Hepatic stellate cell (primary cell): ENCODE measurements around the gene RAPGEF3.
A peak's percentile ranks its signal among the peaks of the same experiment; 100 is the strongest.

Experiments
- DNase-seq: peaks from one replicate; pipeline ENCODE4 v3.0.0; 2011; ENCODE audit warnings: low spot score

Gene RAPGEF3

DNA sequence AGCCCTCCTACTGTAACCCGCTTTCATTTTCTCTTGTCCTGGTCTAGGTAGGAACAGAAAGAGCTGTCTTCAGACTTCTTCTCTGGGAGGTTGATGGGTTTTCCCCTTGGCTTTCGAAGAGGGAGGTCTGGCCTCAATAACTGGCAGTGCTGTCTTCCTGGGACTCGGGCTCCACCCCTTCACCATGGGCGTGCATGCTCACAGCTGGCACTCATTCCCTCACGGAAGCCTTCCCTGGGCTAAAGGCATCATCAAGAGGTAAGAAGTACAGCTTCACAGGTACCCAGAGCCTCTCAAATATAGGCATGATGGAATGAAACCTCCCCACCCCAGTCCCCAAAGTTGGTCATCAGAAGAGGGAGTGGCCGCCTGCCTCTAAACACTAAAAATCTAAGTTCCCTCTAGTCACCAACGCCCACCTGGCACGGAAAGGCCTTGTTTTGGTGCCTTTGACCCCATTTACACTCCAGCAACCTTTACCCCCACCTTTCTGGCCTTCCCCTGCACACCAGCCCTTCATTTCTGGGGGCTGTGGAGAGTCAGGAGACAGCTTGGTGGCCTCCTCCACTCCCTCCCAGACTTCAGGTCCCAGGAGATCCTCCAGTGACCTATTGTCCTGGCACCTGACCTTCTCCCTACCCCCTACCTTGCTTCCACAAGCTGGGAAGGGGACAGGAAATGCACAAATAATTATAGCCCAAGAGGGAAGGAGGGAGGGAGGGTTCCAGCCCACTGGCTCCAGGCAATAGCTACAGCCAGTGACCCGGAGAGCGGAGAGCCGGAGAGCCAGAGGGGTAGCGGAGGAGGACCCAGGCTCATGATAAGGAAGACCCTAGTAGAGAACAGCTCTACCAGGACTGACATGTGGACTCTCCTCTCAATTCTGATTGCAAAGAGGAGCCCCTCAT lies 2.8 kb downstream of the RAPGEF3 start:
- no peak for DNase-seq

DNA sequence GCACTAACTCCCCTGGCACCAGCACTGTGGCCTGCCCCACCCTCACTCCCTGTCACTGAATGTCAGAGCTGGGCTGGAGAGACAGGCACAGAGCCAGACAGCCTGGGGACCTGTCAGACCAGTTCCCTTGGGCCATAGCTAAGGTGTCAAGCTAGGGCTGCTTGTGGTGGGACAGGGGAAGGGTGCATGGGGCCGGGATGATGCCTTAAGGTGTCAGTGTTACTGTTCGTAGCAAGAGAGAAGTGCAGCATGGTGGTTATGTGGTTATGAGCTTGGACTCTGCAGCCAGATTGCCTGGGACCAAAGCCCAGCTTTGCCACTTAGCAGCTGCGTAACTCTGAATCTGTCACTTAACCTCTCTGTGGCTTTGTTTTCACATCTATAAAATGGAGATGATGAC lies 3.8 kb downstream of the RAPGEF3 start:
- no peak for DNase-seq

GRCh38 chr12:47754126-47754525 lies 4.6 kb downstream of the RAPGEF3 start:
- no peak for DNase-seq

- no peak for DNase-seq
These were observed 5.4 kb downstream of the RAPGEF3 start for GRCh38 chr12:47753021-47754001.

DNA sequence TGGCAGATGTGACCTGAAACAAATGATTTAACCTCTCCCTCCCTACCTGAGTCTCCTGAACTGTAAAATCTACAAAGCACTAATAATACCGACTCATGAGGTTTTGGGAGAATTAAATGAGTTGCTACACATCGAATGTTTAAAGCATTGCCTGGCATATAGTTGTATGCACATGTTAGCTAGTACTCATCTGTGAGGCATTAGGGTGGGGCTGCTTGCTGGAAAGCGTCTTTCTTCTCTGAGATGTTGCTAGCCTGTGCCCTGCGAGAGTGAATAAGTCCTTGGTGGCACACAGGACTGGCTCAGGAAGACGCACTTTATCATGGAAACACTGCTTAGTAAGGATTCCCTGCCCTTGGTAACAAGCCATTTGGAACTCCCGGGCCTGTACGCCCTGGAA lies 6.1 kb downstream of the RAPGEF3 start:
- DNase-seq, result peak; percentile 67

GRCh38 chr12:47752121-47752520 lies 6.6 kb downstream of the RAPGEF3 start:
- DNase-seq, result no peak

- DNase-seq, result no peak
These were observed 7.1 kb downstream of the RAPGEF3 start for GRCh38 chr12:47751561-47751960.

DNA sequence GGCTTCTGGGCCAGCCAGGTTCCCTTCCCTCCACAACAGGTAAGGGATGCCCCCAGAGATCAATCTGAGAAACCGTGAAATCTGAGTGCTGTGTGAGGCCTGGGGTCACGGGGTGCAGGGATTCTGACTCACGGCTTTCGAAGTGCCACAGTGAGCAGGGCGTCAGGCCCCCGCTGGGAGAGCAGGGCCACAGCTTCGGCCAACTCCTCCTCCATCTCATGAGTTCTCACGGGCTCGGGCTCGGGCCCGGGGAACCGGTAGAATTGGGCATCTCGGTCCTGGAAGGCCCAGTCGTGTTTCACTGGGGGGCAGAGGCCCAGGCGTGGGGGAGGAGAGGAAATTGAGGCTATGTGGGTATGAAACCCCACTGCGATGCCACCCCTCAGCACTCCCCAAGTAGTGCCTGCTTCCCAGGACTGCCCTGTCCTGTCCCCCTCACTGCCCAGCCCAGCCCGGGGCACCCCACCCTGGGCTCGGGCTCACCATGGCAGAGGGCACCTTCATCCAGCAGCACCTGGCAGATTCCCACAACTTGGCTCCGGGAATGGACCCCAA lies 7.7 kb downstream of the RAPGEF3 start:
- no peak for DNase-seq

DNA sequence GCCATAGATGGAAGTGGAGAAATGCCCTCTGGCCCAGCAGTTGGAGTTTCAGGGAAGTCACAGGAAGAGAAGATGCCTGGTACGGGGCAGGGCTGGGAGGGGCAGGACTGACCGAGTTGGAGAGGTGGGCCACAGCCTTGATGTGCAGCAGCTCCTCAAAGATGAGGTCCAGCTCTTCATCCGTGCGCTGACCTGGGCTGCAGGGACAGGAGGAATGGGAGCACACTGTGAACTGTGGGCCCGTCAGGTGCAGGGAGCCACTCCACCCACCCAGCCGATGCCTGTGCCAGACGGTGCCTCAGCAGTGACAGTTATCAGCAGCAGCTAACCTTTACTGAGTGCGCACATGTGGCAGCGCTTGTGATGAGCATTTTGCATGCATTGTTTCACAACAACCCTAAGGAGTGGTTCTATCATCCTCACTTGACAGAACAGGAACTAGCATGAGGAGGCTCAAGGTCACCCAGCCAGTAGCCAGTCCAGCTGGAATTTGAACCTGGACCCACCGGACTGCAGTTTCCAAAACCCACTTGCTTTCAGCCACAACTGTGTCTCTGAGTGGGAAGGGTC lies 8.4 kb downstream of the RAPGEF3 start:
- no peak for DNase-seq

GRCh38 chr12:47748899-47749298 lies 9.8 kb downstream of the RAPGEF3 start:
- DNase-seq, result no peak

- DNase-seq, result no peak
These were observed 10.2 kb downstream of the RAPGEF3 start for GRCh38 chr12:47748507-47748828.

GRCh38 chr12:47747596-47748506 lies 10.8 kb downstream of the RAPGEF3 start:
- DNase-seq, result no peak

DNA sequence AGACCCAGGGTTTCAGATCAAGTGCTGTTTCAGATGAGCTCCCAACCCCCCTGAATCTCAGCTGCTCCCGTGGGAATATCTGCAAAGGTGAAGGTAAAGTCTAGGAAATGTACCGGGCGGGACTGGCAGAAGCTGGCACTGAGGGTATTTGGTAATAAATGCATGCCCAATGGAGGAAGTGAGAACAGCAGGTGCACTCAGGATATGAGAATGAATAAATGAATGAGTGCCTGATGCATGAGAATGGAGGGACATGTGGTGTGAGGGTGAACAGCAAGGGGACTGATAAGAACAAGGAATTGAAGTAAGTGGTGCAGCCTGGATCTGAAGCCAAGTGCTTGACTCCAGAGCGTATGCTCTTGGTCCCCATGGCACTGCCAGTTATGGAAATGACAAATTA lies 11.6 kb downstream of the RAPGEF3 start:
- no peak for DNase-seq

DNA sequence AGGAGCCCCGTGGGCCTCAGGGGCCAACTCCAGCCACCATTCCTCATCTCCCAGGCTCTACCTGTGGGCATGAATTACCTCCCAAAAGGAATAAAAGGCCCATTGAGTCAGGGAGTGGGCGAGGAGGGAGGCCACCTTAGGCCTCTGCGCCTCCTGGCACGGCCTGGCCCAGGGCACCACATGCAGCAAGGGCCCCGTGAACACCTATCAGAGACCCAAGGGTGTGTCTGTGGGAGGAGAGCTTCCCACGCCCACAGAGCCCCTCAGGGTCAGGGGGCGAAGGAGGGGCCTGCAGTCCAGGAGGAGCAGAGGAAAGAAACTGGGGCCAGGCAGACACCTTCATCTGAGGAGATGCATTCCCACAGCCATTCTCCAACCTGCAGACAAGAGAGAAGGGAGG lies 12.2 kb downstream of the RAPGEF3 start:
- DNase-seq, result no peak

DNA sequence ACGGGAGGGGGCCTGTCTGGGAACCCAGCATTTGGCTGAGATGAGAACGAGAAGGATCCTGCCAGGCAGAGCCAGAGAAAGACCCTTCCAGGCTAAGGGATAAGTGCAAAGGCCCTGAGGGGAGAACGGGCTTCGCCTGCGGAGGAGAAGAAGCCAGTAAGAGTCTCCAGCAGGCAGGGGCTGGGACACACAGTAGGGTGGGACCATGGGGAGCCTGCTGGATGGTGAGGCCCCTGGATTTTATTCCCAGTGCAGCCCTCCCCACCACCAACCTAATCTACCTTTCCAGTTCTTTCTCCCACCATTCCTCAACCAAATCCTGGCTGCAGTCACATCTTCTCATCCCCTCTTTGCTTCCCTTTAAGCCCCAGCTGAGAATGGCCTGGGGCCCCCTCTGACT lies 12.6 kb downstream of the RAPGEF3 start:
- DNase-seq, result no peak

- DNase-seq, result no peak
These were observed 13.1 kb downstream of the RAPGEF3 start for GRCh38 chr12:47745485-47746041.

- no peak for DNase-seq
These were observed 13.8 kb downstream of the RAPGEF3 start for GRCh38 chr12:47744778-47745436.

- DNase-seq, result no peak
These were observed 14.6 kb downstream of the RAPGEF3 start for GRCh38 chr12:47744005-47744651.

DNA sequence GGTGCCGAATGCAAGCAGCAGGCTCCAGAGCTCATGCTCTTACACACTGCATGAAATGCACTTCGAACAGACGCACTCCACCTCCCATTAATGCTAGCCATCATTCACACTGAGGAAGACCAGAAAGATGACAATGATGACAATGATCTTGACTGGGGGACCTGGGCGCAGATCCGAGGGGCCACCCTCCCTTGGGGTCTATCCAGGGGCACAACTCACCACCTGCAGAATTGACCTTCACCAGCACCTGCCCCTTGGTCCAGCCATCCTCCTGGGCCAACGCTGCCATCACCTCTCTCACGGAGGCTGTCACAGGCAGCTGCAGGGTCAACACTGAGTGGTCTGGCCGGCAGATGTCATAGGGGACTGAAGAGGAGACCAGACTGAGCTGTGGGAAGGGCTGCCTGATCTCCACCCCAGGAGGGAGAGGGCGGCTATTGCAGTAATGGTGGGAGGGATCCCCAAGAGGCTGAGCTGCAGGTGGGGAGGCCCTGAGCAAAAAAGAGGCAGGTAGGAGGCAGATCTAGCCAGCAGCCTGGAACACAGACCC lies 15.3 kb downstream of the RAPGEF3 start:
- no peak for DNase-seq
